H9 (cell line): ENCODE results near the gene PHLDA1. TPM values are rescaled to one million over a fixed set of nuclear protein-coding genes. Genes with fewer than 3 reads are reported as not detected.

Experiments
- DNase-seq: peaks from one replicate; pipeline ENCODE4 v3.0.0-alpha.2; 2017
- H2AFZ ChIP-seq: one replicate; pipeline ENCODE4 v1.6.1; 2013; ENCODE audit warnings: mild to moderate bottlenecking, low read length, control low read depth, moderate library complexity
- H2AK5ac ChIP-seq: 2 replicates; pipeline ENCODE4 v1.6.1; 2013; ENCODE audit warnings: low read length, control low read depth, mixed read lengths; ENCODE audit not compliant: insufficient read length
- H2BK120ac ChIP-seq: one replicate; pipeline ENCODE4 v1.6.1; 2013; ENCODE audit warnings: low read depth, mild to moderate bottlenecking, low read length, control low read depth, inconsistent platforms; ENCODE audit not compliant: poor library complexity, severe bottlenecking
- H2BK12ac ChIP-seq: 2 replicates; pipeline ENCODE4 v1.6.1; 2013; ENCODE audit warnings: low read length, control low read depth, mixed read lengths, low read depth; ENCODE audit not compliant: insufficient read length
- H2BK15ac ChIP-seq: 2 replicates; pipeline ENCODE4 v1.6.1; 2013; ENCODE audit warnings: low read depth, low read length, control low read depth
- H2BK20ac ChIP-seq: one replicate; pipeline ENCODE4 v1.6.1; 2013; ENCODE audit warnings: low read depth, mild to moderate bottlenecking, low read length, control low read depth, inconsistent platforms; ENCODE audit not compliant: poor library complexity, severe bottlenecking
- H2BK5ac ChIP-seq: 2 replicates; pipeline ENCODE4 v1.6.1; 2013; ENCODE audit warnings: low read length, control low read depth, mixed read lengths; ENCODE audit not compliant: insufficient read length
- H3K14ac ChIP-seq: 2 replicates; pipeline ENCODE4 v1.6.1; 2013; ENCODE audit warnings: low read length, control low read depth; ENCODE audit not compliant: insufficient read depth
- H3K18ac ChIP-seq: 2 replicates; pipeline ENCODE4 v1.6.1; 2013; ENCODE audit warnings: low read depth, mild to moderate bottlenecking, mixed read lengths, low read length, control low read depth; ENCODE audit not compliant: insufficient read length
- H3K23ac ChIP-seq: 2 replicates; pipeline ENCODE4 v1.6.1; 2013; ENCODE audit warnings: low read length, control low read depth, mixed read lengths, low read depth; ENCODE audit not compliant: insufficient read length
- H3K23me2 ChIP-seq: 2 replicates; pipeline ENCODE4 v1.6.1; 2013; ENCODE audit warnings: low read depth, mild to moderate bottlenecking, mixed read lengths, low read length, control low read depth; ENCODE audit not compliant: insufficient read length, poor library complexity, severe bottlenecking
- H3K27ac ChIP-seq: 2 replicates; pipeline ENCODE4 v1.5.1; 2013; ENCODE audit warnings: low read length, control low read depth, mixed read lengths, low read depth; ENCODE audit not compliant: insufficient read length
- H3K27me3 ChIP-seq: 2 replicates; pipeline ENCODE4 v1.6.1; 2013; ENCODE audit warnings: low read length, control low read depth, inconsistent platforms; ENCODE audit not compliant: insufficient read depth
- H3K4ac ChIP-seq: 2 replicates; pipeline ENCODE4 v1.6.1; 2013; ENCODE audit warnings: low read depth, mild to moderate bottlenecking, control low read depth, inconsistent platforms, low read length, moderate library complexity
- H3K4me1 ChIP-seq: 2 replicates; pipeline ENCODE4 v1.6.1; 2013; ENCODE audit warnings: low read length, control low read depth, inconsistent platforms; ENCODE audit not compliant: insufficient read depth
- H3K4me2 ChIP-seq: 2 replicates; pipeline ENCODE4 v1.6.1; 2013; ENCODE audit warnings: low read length, control low read depth, mixed read lengths; ENCODE audit not compliant: insufficient read length, insufficient read depth
- H3K56ac ChIP-seq: 2 replicates; pipeline ENCODE4 v1.6.1; 2013; ENCODE audit warnings: low read depth, mild to moderate bottlenecking, mixed read lengths, low read length, control low read depth; ENCODE audit not compliant: insufficient read length
- H3K79me1 ChIP-seq: 2 replicates; pipeline ENCODE4 v1.6.1; 2013; ENCODE audit warnings: low read depth, mild to moderate bottlenecking, moderate library complexity, low read length, control low read depth, inconsistent platforms; ENCODE audit not compliant: insufficient read depth, poor library complexity, severe bottlenecking
- H3K79me2 ChIP-seq: 2 replicates; pipeline ENCODE4 v1.6.1; 2013; ENCODE audit warnings: low read length, control low read depth, inconsistent platforms; ENCODE audit not compliant: insufficient read depth
- H3K9ac ChIP-seq: 2 replicates; pipeline ENCODE4 v1.6.1; 2013; ENCODE audit warnings: low read length, control low read depth, mixed read lengths; ENCODE audit not compliant: insufficient read length; ENCODE audit errors: extremely low read depth
- H3K9me3 ChIP-seq: one replicate; pipeline ENCODE4 v1.6.1; 2013; ENCODE audit warnings: low read depth, low read length, inconsistent platforms; ENCODE audit not compliant: control insufficient read depth
- H3T11ph ChIP-seq: one replicate; pipeline ENCODE4 v1.6.1; 2013; ENCODE audit warnings: mild to moderate bottlenecking, low read length, control low read depth, inconsistent platforms
- H4K20me1 ChIP-seq: one replicate; pipeline ENCODE4 v1.6.1; 2013; ENCODE audit not compliant: control insufficient read depth, insufficient read length, insufficient read depth
- H4K5ac ChIP-seq: 2 replicates; pipeline ENCODE4 v1.6.1; 2013; ENCODE audit warnings: low read depth, mild to moderate bottlenecking, mixed read lengths, low read length, control low read depth; ENCODE audit not compliant: insufficient read length
- H4K8ac ChIP-seq: replicated peaks from 2 replicates; pipeline ENCODE4 v1.6.1; 2013; ENCODE audit warnings: low read length, control low read depth, mixed read lengths, low read depth; ENCODE audit not compliant: insufficient read length
- H4K91ac ChIP-seq: 2 replicates; pipeline ENCODE4 v1.6.1; 2013; ENCODE audit warnings: low read depth, mild to moderate bottlenecking, moderate library complexity, mixed read lengths, low read length, control low read depth; ENCODE audit not compliant: insufficient read length
- H3K27ac Mint-ChIP-seq, 3 experiments: 2 replicates in 2 of 3; 3 replicates in 1 of 3; pipeline ENCODE4 v1.8.0; 2020 to 2021; ENCODE audit warnings: mixed read lengths in 3 of 3, mild to moderate bottlenecking in 1 of 3, moderate library complexity in 1 of 3
- H3K27me3 Mint-ChIP-seq: 2 replicates; pipeline ENCODE4 v1.8.0; 2021; ENCODE audit warnings: low read depth, mild to moderate bottlenecking, moderate library complexity, mixed read lengths
- H3K36me3 Mint-ChIP-seq, 3 experiments: 2 replicates in 2 of 3; 3 replicates in 1 of 3; pipeline ENCODE4 v1.8.0; 2020 to 2021; ENCODE audit warnings: low read depth in 3 of 3, mixed read lengths in 3 of 3; ENCODE audit not compliant: insufficient read depth in 1 of 3
- H3K4me1 Mint-ChIP-seq, 2 experiments: 2 replicates each; pipeline ENCODE4 v1.8.0; 2020; ENCODE audit warnings: mixed read lengths in 2 of 2
- H3K4me3 Mint-ChIP-seq, 2 experiments: 2 replicates in 1 of 2; 3 replicates in 1 of 2; pipeline ENCODE4 v1.8.0; 2020 to 2021; ENCODE audit warnings: mild to moderate bottlenecking in 2 of 2, mixed read lengths in 2 of 2, moderate library complexity in 1 of 2
- H3K9me3 Mint-ChIP-seq, 2 experiments: 2 replicates in 1 of 2; 3 replicates in 1 of 2; pipeline ENCODE4 v1.8.0; 2020; ENCODE audit warnings: mild to moderate bottlenecking in 2 of 2, mixed read lengths in 2 of 2, moderate library complexity in 1 of 2
- CTCF ChIP-seq: fragments of 200-600 bp; sonication (generic); conservative IDR thresholded peaks from 3 replicates; pipeline ENCODE4 v1.8.0; 2021; ENCODE audit warnings: antibody characterized with exemption, mild to moderate bottlenecking
- WGBS: extraction: QIAGEN DNeasy Blood & Tissue Kit; methylation state at CpG from one replicate; pipeline ENCODE4 v1.1.7; 2013; ENCODE audit warnings: missing lambda C conversion rate, low lambda C conversion rate, mixed read lengths; ENCODE audit not compliant: insufficient read length; ENCODE audit errors: extremely low coverage; 5-methylcytosine and 5-hydroxymethylcytosine counted together
- total RNA-seq: library from RNA; stranded (reverse); gene quantifications from 2 replicates; pipeline ENCODE4 v1.2.1, GENCODE V29; 2021

The PHLDA1 gene
- total RNA-seq, 1 experiment from 2014 or later: 106 TPM

- Histone ChIP-seq H3K79me1 (no peaks in the 10 kb centered on the region), H2BK120ac (no peak overlapping the region), H3K56ac (no peak overlapping the region), H3K9me3 (no peaks in the 10 kb centered on the region), H4K20me1 (no peaks in the 10 kb centered on the region), H3K23me2 (no peaks in the 10 kb centered on the region), H2BK15ac (no peak overlapping the region), H3K4ac (no peak overlapping the region), H3K23ac (no peak overlapping the region), H2BK5ac (no peak overlapping the region), H4K5ac (no peak overlapping the region), H3K9ac (no peak overlapping the region), H4K91ac (no peak overlapping the region), H2BK20ac (no peak overlapping the region), H3T11ph (no peak overlapping the region), H4K8ac (no peak overlapping the region), H3K27me3 (no peaks in the 10 kb centered on the region), H3K27ac (no peak overlapping the region), H3K14ac (no peak overlapping the region), H2BK12ac (no peak overlapping the region), H3K4me1 (peaks cover 7% of the 10 kb centered on the region; the same call in 1 of the 2 replicates), H2AFZ (no peak overlapping the region), H3K79me2 (no peaks in the 10 kb centered on the region), H2AK5ac (no peak overlapping the region), H3K18ac (no peak overlapping the region), H3K4me2 (no peak overlapping the region)
- H3K9me3 Mint-ChIP-seq: peaks cover 10 to 14% of the 10 kb centered on the region in 2 experiments
- TF ChIP-seq CTCF: no peak
- no peak overlapping the region; a peak in 1 of 5 replicates for H3K4me3 Mint-ChIP-seq
- no peaks in the 10 kb centered on the region for H3K27me3 Mint-ChIP-seq
- peaks cover 11 to 18% (median 11%) of the 10 kb centered on the region in 3 experiments for H3K36me3 Mint-ChIP-seq
- H3K27ac Mint-ChIP-seq: peak overlapping the region in 2 of 3 experiments; percentile 22 to 70; a peak in 3 of 7 replicates
- H3K4me1 Mint-ChIP-seq: peaks cover 34 to 36% of the 10 kb centered on the region in 2 experiments
- no peak for DNase-seq
- no CpG with 5 or more reads among the region's 2 CpGs for WGBS
Measured at GRCh38 chr12:76003355-76003638, 28.3 kb downstream of the PHLDA1 start.
